HCT116 (cell line): ENCODE results near the gene DVL2. TPM values are rescaled to one million over a fixed set of nuclear protein-coding genes. Genes with fewer than 3 reads are reported as not detected.
A peak's percentile ranks its signal among the peaks of the same experiment; 100 is the strongest.

Source experiments
- ATAC-seq: fragments of 200-7000 bp; cut with Tn5 transposase; 2 replicates; pipeline ENCODE4 v1.9.1; 2020; ENCODE audit warnings: mild to moderate bottlenecking, moderate library complexity
- BruUV-seq: library from RNA; stranded (reverse); fragments of 400-500 nt; replicated peaks from 2 replicates; lab custom pipeline; 2021; lab: Mats Ljungman, UMichigan
- CTCF ChIA-PET: fragments of 300-600 bp; sonication (Branson Sonifier 250); formaldehyde crosslinking; loops from one replicate; lab custom pipeline; 2021; ENCODE audit warnings: antibody characterized with exemption; lab: Charles Lee
- POLR2A ChIA-PET: fragments of 300-600, 350-600 bp; sonication (Branson Sonifier 250); formaldehyde crosslinking; loops from one replicate; lab custom pipeline; 2021; ENCODE audit warnings: antibody characterized with exemption; lab: Charles Lee
- RAD21 ChIA-PET, 2 experiments: fragments of 300-600 bp; sonication (Branson Sonifier 250); formaldehyde crosslinking; loops; one replicate each; lab custom pipeline; 2023; ENCODE audit warnings: low total read pairs in 2 of 2; ENCODE audit not compliant: uncharacterized antibody in 2 of 2, unreplicated experiment in 2 of 2, low non-redundant PET in 1 of 2; lab: Charles Lee
- DNase-seq: peaks from one replicate; pipeline ENCODE4 v3.0.0-alpha.2; 2010; ENCODE audit warnings: low read depth, low spot score
- H2AFZ ChIP-seq: fragments of 200-600 bp; shearing (Covaris generic), sonication (generic); 2 replicates; pipeline ENCODE4 v1.6.1; 2017; ENCODE audit warnings: low read depth, mixed run types, mixed read lengths, antibody characterized with exemption, low read length; ENCODE audit not compliant: poor library complexity, severe bottlenecking
- H3K27ac ChIP-seq: 2 replicates; pipeline ENCODE4 v1.5.1; 2012; ENCODE audit warnings: low read depth, low read length
- H3K27me3 ChIP-seq: fragments of 200-600 bp; sonication (generic); 2 replicates; pipeline ENCODE4 v1.6.1; 2016; ENCODE audit warnings: mixed run types, low read length, mixed read lengths; ENCODE audit not compliant: insufficient read depth
- H3K36me3 ChIP-seq, 2 experiments: fragments of 200-500 bp in 1 of 2; fragments of 200-600 bp in 1 of 2; sonication (Bioruptor generic) in 1 of 2; sonication (generic) in 1 of 2; 2 replicates each; pipeline versions ENCODE4 v1.5.1 to v1.6.1; 2014 to 2016; ENCODE audit warnings: low read length in 2 of 2, inconsistent platforms in 1 of 2, mixed read lengths in 1 of 2, mixed run types in 1 of 2; ENCODE audit not compliant: insufficient read depth in 2 of 2, control insufficient read depth in 1 of 2
- H3K4me1 ChIP-seq, 2 experiments: fragments of 200-600 bp in 1 of 2; sonication (generic) in 1 of 2; 2 replicates each; pipeline versions ENCODE4 v1.5.1 to v1.6.1; 2012 to 2017; ENCODE audit warnings: low read length in 2 of 2, inconsistent platforms in 1 of 2, mild to moderate bottlenecking in 1 of 2, mixed read lengths in 1 of 2, mixed run types in 1 of 2, moderate library complexity in 1 of 2; ENCODE audit not compliant: insufficient read depth in 2 of 2, control insufficient read depth in 1 of 2
- H3K4me2 ChIP-seq: fragments of 200-600 bp; sonication (generic); 2 replicates; pipeline ENCODE4 v1.6.1; 2017; ENCODE audit warnings: mixed run types, low read length, mixed read lengths
- H3K4me3 ChIP-seq, 2 experiments: fragments of 200-600 bp in 1 of 2; sonication (generic) in 1 of 2; replicated peaks in 1 of 2; 2 replicates each; pipeline ENCODE4 v1.5.1; 2011 to 2016; ENCODE audit warnings: low read length in 2 of 2, control low read depth in 1 of 2, low read depth in 1 of 2, mild to moderate bottlenecking in 1 of 2, mixed read lengths in 1 of 2, mixed run types in 1 of 2
- H3K79me2 ChIP-seq: fragments of 200-600 bp; sonication (generic); 2 replicates; pipeline ENCODE4 v1.6.1; 2017; ENCODE audit warnings: mild to moderate bottlenecking, mixed run types, low read length, moderate library complexity, mixed read lengths; ENCODE audit not compliant: insufficient read depth
- H3K9ac ChIP-seq: fragments of 200-600 bp; sonication (generic); 2 replicates; pipeline ENCODE4 v1.6.1; 2016; ENCODE audit warnings: low read length, mixed read lengths
- H3K9me2 ChIP-seq: fragments of 200-600 bp; sonication (generic), shearing (Covaris generic); 2 replicates; pipeline ENCODE4 v1.6.1; 2017; ENCODE audit warnings: mixed run types, mild to moderate bottlenecking, moderate library complexity; ENCODE audit not compliant: insufficient read depth
- H3K9me3 ChIP-seq, 2 experiments: fragments of 200-500 bp in 1 of 2; fragments of 200-600 bp in 1 of 2; sonication (Bioruptor generic) in 1 of 2; sonication (generic) in 1 of 2; 2 replicates each; pipeline ENCODE4 v1.6.1; 2014 to 2017; ENCODE audit warnings: low read length in 2 of 2, mixed read lengths in 2 of 2, inconsistent platforms in 1 of 2, low read depth in 1 of 2, mild to moderate bottlenecking in 1 of 2, mixed run types in 1 of 2, moderate library complexity in 1 of 2; ENCODE audit not compliant: control insufficient read depth in 1 of 2, insufficient read depth in 1 of 2
- H4K20me1 ChIP-seq: fragments of 200-600 bp; sonication (generic), shearing (Covaris generic); 2 replicates; pipeline ENCODE4 v1.6.1; 2017; ENCODE audit warnings: mixed run types, mild to moderate bottlenecking, moderate library complexity; ENCODE audit not compliant: insufficient read depth
- ATF3 ChIP-seq: IDR thresholded peaks from 2 replicates; pipeline ENCODE4 v1.6.1; 2012
- CBX3 ChIP-seq: IDR thresholded peaks from 2 replicates; pipeline ENCODE4 v1.6.1; 2012; ENCODE audit warnings: low read depth
- CEBPB ChIP-seq: IDR thresholded peaks from 2 replicates; pipeline ENCODE4 v1.6.1; 2012; ENCODE audit warnings: low read depth
- CTCF ChIP-seq, 3 experiments: fragments of 200-600 bp in 1 of 3; sonication (generic) in 1 of 3; IDR thresholded peaks in 2 of 3; conservative IDR thresholded peaks in 1 of 3; 2 replicates each; pipeline ENCODE4 v1.5.1; 2012 to 2017; ENCODE audit warnings: low read depth in 2 of 3, low read length in 2 of 3, antibody characterized with exemption in 1 of 3, borderline replicate concordance in 1 of 3, control low read depth in 1 of 3, mild to moderate bottlenecking in 1 of 3, mixed read lengths in 1 of 3, mixed run types in 1 of 3, moderate library complexity in 1 of 3; ENCODE audit not compliant: insufficient read depth in 1 of 3
- EGR1 ChIP-seq: IDR thresholded peaks from 2 replicates; pipeline ENCODE4 v1.6.1; 2012; ENCODE audit warnings: low read depth
- ELF1 ChIP-seq: IDR thresholded peaks from 2 replicates; pipeline ENCODE4 v1.6.1; 2012; ENCODE audit warnings: low read depth, borderline replicate concordance
- EZH2 ChIP-seq: fragments of 200-600 bp; sonication (generic); IDR thresholded peaks from 2 replicates; pipeline ENCODE4 v1.6.1; 2017; ENCODE audit warnings: antibody characterized with exemption, mixed run types
- JUND ChIP-seq: IDR thresholded peaks from 2 replicates; pipeline ENCODE4 v1.6.1; 2012
- RAD21 ChIP-seq: IDR thresholded peaks from 2 replicates; pipeline ENCODE4 v1.6.1; 2012; ENCODE audit warnings: low read depth, mild to moderate bottlenecking
- SIN3A ChIP-seq: IDR thresholded peaks from 2 replicates; pipeline ENCODE4 v1.6.1; 2012; ENCODE audit warnings: low read depth
- SP1 ChIP-seq: IDR thresholded peaks from 2 replicates; pipeline ENCODE4 v1.6.1; 2012; ENCODE audit warnings: low read depth
- SRF ChIP-seq: IDR thresholded peaks from 2 replicates; pipeline ENCODE4 v1.6.1; 2012; ENCODE audit warnings: low read depth
- YY1 ChIP-seq: IDR thresholded peaks from 2 replicates; pipeline ENCODE4 v1.6.1; 2011; ENCODE audit warnings: low read length, low read depth, moderate library complexity, mild to moderate bottlenecking; ENCODE audit not compliant: insufficient replicate concordance; ENCODE audit errors: extremely low read depth
- ZFX ChIP-seq: fragments of 450-650 bp; IDR thresholded peaks from 2 replicates; pipeline ENCODE4 v1.6.1; 2017
- ZNF274 ChIP-seq: fragments of 200-500 bp; sonication (Bioruptor generic); IDR thresholded peaks from 2 replicates; pipeline ENCODE4 v1.6.1; 2014; ENCODE audit warnings: mild to moderate bottlenecking, low read depth, low read length, inconsistent platforms
- intact Hi-C: fragments of 100-400 bp; cut with micrococcal nuclease; formaldehyde crosslinking; loops from 2 replicates; pipeline ENCODE4 v1.10.0; 2022
- total RNA-seq: library from RNA; stranded (reverse); gene quantifications from one replicate; pipeline ENCODE4 v1.2.1, GENCODE V29; 2021; ENCODE audit not compliant: unreplicated experiment
- TF ChIP-seq, protein P1 (sequence below): IDR thresholded peaks from 2 replicates; pipeline ENCODE4 v1.6.1; 2012; ENCODE audit warnings: low read depth
- TF ChIP-seq, protein P2 (sequence below): IDR thresholded peaks from 2 replicates; pipeline ENCODE4 v1.6.1; 2011; ENCODE audit warnings: mild to moderate bottlenecking, low read length, moderate library complexity; ENCODE audit not compliant: insufficient replicate concordance; ENCODE audit errors: extremely low read depth

The DVL2 gene
- total RNA-seq, 1 experiment from 2014 or later: 69.7 TPM

GRCh38 chr17:7204336-7204735 lies 30.0 kb downstream of the DVL2 start:
- no peak overlapping the region for H2AFZ ChIP-seq

More at GRCh38 chr17:7204336-7204735, 30.0 kb downstream of the DVL2 start:
- no peak for DNase-seq
- no peaks in the 10 kb centered on the region for H3K27me3 ChIP-seq
- intact Hi-C loops: no loop called here
- ChIA-PET RAD21 (no interaction called here), POLR2A (interaction anchor here (0.7 kb wide), 1 partner anchor 1225 kb away, joined by 3 read pairs; no protein-coding TSS in a partner anchor), CTCF (no interaction called here)
- no peaks in the 10 kb centered on the region for H4K20me1 ChIP-seq
- H3K9me3 ChIP-seq: no peaks in the 10 kb centered on the region
- H3K9ac ChIP-seq: no peak overlapping the region
- TF ChIP-seq JUND (no peak), CBX3 (no peak), YY1 (no peak), CTCF (IDR thresholded peaks at IDR 0.05 in 2 of 3, conservative IDR thresholded peaks at IDR 0.05 in 1 of 3; ENCODE audit: borderline replicate concordance in 1 of 3, insufficient read depth in 1 of 3, low read depth in 2 of 3, low read length in 2 of 3) (no peak), RAD21 (no peak), SIN3A (no peak), ZFX (no peak), CEBPB (no peak), ELF1 (no peak), EZH2 (no peak), ATF3 (no peak), ZNF274 (no peak), SRF (no peak), EGR1 (no peak), SP1 (no peak)
- TF ChIP-seq, protein P1, sequence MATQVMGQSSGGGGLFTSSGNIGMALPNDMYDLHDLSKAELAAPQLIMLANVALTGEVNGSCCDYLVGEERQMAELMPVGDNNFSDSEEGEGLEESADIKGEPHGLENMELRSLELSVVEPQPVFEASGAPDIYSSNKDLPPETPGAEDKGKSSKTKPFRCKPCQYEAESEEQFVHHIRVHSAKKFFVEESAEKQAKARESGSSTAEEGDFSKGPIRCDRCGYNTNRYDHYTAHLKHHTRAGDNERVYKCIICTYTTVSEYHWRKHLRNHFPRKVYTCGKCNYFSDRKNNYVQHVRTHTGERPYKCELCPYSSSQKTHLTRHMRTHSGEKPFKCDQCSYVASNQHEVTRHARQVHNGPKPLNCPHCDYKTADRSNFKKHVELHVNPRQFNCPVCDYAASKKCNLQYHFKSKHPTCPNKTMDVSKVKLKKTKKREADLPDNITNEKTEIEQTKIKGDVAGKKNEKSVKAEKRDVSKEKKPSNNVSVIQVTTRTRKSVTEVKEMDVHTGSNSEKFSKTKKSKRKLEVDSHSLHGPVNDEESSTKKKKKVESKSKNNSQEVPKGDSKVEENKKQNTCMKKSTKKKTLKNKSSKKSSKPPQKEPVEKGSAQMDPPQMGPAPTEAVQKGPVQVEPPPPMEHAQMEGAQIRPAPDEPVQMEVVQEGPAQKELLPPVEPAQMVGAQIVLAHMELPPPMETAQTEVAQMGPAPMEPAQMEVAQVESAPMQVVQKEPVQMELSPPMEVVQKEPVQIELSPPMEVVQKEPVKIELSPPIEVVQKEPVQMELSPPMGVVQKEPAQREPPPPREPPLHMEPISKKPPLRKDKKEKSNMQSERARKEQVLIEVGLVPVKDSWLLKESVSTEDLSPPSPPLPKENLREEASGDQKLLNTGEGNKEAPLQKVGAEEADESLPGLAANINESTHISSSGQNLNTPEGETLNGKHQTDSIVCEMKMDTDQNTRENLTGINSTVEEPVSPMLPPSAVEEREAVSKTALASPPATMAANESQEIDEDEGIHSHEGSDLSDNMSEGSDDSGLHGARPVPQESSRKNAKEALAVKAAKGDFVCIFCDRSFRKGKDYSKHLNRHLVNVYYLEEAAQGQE: no peak
- TF ChIP-seq, protein P2, sequence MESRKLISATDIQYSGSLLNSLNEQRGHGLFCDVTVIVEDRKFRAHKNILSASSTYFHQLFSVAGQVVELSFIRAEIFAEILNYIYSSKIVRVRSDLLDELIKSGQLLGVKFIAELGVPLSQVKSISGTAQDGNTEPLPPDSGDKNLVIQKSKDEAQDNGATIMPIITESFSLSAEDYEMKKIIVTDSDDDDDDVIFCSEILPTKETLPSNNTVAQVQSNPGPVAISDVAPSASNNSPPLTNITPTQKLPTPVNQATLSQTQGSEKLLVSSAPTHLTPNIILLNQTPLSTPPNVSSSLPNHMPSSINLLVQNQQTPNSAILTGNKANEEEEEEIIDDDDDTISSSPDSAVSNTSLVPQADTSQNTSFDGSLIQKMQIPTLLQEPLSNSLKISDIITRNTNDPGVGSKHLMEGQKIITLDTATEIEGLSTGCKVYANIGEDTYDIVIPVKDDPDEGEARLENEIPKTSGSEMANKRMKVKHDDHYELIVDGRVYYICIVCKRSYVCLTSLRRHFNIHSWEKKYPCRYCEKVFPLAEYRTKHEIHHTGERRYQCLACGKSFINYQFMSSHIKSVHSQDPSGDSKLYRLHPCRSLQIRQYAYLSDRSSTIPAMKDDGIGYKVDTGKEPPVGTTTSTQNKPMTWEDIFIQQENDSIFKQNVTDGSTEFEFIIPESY: no peak
- H3K9me2 ChIP-seq: no peaks in the 10 kb centered on the region
- peak overlapping the region; percentile 71 for H3K4me2 ChIP-seq
- no peaks in the 10 kb centered on the region for H3K36me3 ChIP-seq
- no peak for ATAC-seq
- no peaks in the 10 kb centered on the region for H3K79me2 ChIP-seq
- no TSS peak for BruUV-seq
- no peak overlapping the region for H3K27ac ChIP-seq
- no peak overlapping the region for H3K4me3 ChIP-seq
- peaks cover 8 to 25% of the 10 kb centered on the region in 2 experiments; a peak in 3 of 4 replicates for H3K4me1 ChIP-seq
